ENCODE measurements around the gene NAA16.
"Not testable (repeated sequence)": the region's sequence is repeated elsewhere in the genome, so short reads cannot be mapped to it uniquely, and the experiment has no call there.

DNA sequence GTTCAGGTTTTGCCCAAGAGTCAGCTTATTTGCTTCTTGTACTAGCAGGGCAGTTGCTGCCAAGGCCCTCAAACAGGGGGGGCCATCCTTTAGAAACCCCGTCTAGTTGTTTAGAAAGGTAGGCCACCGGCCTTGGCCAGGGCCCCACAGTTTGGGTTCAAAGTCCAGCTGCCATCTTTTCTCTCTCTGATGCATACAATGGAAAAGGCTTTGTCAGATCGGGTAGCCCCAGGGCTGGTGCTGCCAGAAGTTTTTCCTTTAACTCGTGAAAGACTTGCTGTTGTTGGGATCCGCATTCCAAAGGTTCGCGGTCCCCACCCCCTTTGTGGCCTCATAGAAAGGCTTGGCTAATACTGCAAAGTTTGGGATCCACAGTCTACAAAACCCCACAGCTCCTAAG is 110.9 kb downstream of the NAA16 start:
- TF ChIP-seq, protein P1, sequence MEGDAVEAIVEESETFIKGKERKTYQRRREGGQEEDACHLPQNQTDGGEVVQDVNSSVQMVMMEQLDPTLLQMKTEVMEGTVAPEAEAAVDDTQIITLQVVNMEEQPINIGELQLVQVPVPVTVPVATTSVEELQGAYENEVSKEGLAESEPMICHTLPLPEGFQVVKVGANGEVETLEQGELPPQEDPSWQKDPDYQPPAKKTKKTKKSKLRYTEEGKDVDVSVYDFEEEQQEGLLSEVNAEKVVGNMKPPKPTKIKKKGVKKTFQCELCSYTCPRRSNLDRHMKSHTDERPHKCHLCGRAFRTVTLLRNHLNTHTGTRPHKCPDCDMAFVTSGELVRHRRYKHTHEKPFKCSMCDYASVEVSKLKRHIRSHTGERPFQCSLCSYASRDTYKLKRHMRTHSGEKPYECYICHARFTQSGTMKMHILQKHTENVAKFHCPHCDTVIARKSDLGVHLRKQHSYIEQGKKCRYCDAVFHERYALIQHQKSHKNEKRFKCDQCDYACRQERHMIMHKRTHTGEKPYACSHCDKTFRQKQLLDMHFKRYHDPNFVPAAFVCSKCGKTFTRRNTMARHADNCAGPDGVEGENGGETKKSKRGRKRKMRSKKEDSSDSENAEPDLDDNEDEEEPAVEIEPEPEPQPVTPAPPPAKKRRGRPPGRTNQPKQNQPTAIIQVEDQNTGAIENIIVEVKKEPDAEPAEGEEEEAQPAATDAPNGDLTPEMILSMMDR (conservative IDR thresholded peaks at IDR 0.05; ENCODE audit: low read depth, low read length) = not testable (repeated sequence)
- not testable (repeated sequence) for TF ChIP-seq POLR2A (IDR thresholded peaks at IDR 0.05; ENCODE audit: low read depth, low read length); RCOR1 (IDR thresholded peaks at IDR 0.05; ENCODE audit: insufficient replicate concordance, low read length); RFX5 (IDR thresholded peaks at IDR 0.05; ENCODE audit: low read depth, low read length); RAD21 (IDR thresholded peaks at IDR 0.05; ENCODE audit: low read length); BHLHE40 (IDR thresholded peaks at IDR 0.05; ENCODE audit: low read depth, low read length); CHD1 (IDR thresholded peaks at IDR 0.05; ENCODE audit: low read depth, low read length); CEBPB (IDR thresholded peaks at IDR 0.05; ENCODE audit: low read depth, low read length); MXI1 (IDR thresholded peaks at IDR 0.05; ENCODE audit: borderline replicate concordance, low read depth, low read length)

Measured in IMR-90 (cell line).